Adipose tissue (tissue), 3 donors: ENCODE results near the gene UBALD2. TPM values are rescaled to one million over a fixed set of nuclear protein-coding genes. Genes with fewer than 3 reads are reported as not detected.
"Not testable (repeated sequence)": the region's sequence is repeated elsewhere in the genome, so short reads cannot be mapped to it uniquely, and the experiment has no call there.

Experiments used
- H3K27ac ChIP-seq: one replicate; pipeline ENCODE4 v1.5.1; 2013; ENCODE audit warnings: low read depth, low read length
- WGBS, 3 donors: extraction: QIAGEN DNeasy Blood & Tissue Kit; methylation state at CpG; one replicate each; pipeline ENCODE4 v1.1.7; 2013; 5-methylcytosine and 5-hydroxymethylcytosine counted together
- polyA plus RNA-seq, 3 donors: library from polyadenylated mRNA; stranded (reverse); fragments of 200-250 nt; gene quantifications; one replicate each; pipeline ENCODE4 v1.2.3, GENCODE V29; 2013
- donor health status: healthy with polysubstance abuse.
- donor health status: Bipolar disorder and iron deficiency.
- donor health status: healthy.

Gene UBALD2
- polyA plus RNA-seq, 3 donors, result 14.4 to 43.7 (median 40.1) TPM

- H3K27ac ChIP-seq, result no peak overlapping the region
- 94 to 96% (median 95%) methylated on average over 15 of the region's 15 CpGs for WGBS, 3 donors
These were observed 23.4 kb upstream of the UBALD2 start for GRCh38 chr17:76241691-76242255.

- 52 to 84% (median 54%) methylated on average over 12 of the region's 12 CpGs for WGBS, 3 donors
- no peak overlapping the region for H3K27ac ChIP-seq
These were observed 21.1 kb upstream of the UBALD2 start for GRCh38 chr17:76243826-76244679.

- WGBS, 3 donors, result 94 to 95% (median 94%) methylated on average over 8 of the region's 8 CpGs
- H3K27ac ChIP-seq, result not testable (repeated sequence)
These were observed 20.4 kb upstream of the UBALD2 start for GRCh38 chr17:76244721-76245120.

- WGBS, 3 donors, result 66 to 77% (median 68%) methylated on average over 7 of the region's 7 CpGs
- no peak overlapping the region for H3K27ac ChIP-seq
These were observed 18.8 kb upstream of the UBALD2 start for GRCh38 chr17:76246080-76247066.

GRCh38 chr17:76247304-76247703, 17.8 kb upstream of the UBALD2 start:
- 89 to 95% (median 93%) methylated on average over 8 of the region's 8 CpGs for WGBS, 3 donors
- no peak overlapping the region for H3K27ac ChIP-seq

GRCh38 chr17:76248013-76248782, 16.9 kb upstream of the UBALD2 start:
- H3K27ac ChIP-seq, result no peak overlapping the region
- 67 to 74% (median 73%) methylated on average over 11 of the region's 11 CpGs for WGBS, 3 donors

GRCh38 chr17:76250141-76250540, 15.0 kb upstream of the UBALD2 start:
- H3K27ac ChIP-seq, result no peak overlapping the region
- WGBS, 3 donors, result 85 to 92% (median 91%) methylated on average over 6 of the region's 6 CpGs

GRCh38 chr17:76251478-76252039, 13.6 kb upstream of the UBALD2 start:
- H3K27ac ChIP-seq, result peak overlapping the region; percentile 85
- WGBS, 3 donors, result 77 to 79% (median 77%) methylated on average over 8 of the region's 8 CpGs

- peak overlapping the region; percentile 90 for H3K27ac ChIP-seq
- WGBS, 3 donors, result 28 to 52% (median 33%) methylated on average over 11 of the region's 11 CpGs
These were observed 12.9 kb upstream of the UBALD2 start for GRCh38 chr17:76252040-76252954.

GRCh38 chr17:76252967-76253766, 12.0 kb upstream of the UBALD2 start:
- H3K27ac ChIP-seq, result not testable (repeated sequence)
- WGBS, 3 donors, result 83 to 92% (median 86%) methylated on average over 23 of the region's 23 CpGs

- WGBS, 3 donors, result 92 to 95% (median 93%) methylated on average over 7 of the region's 7 CpGs
These were observed 11.3 kb upstream of the UBALD2 start for GRCh38 chr17:76253841-76254240.

GRCh38 chr17:76254275-76254674, 10.9 kb upstream of the UBALD2 start:
- WGBS, 3 donors, result 82 to 93% (median 88%) methylated on average over 5 of the region's 5 CpGs
- H3K27ac ChIP-seq, result no peak overlapping the region

More at GRCh38 chr17:76253841-76254240, 11.3 kb upstream of the UBALD2 start:
- H3K27ac ChIP-seq, result no peak overlapping the region

- WGBS, 3 donors, result 74 to 81% (median 77%) methylated on average over 6 of the region's 6 CpGs
- no peak overlapping the region for H3K27ac ChIP-seq
These were observed 9.2 kb upstream of the UBALD2 start for GRCh38 chr17:76255801-76256429.

- 74 to 89% (median 76%) methylated on average over 19 of the region's 19 CpGs for WGBS, 3 donors
- H3K27ac ChIP-seq, result not testable (repeated sequence)
These were observed 8.6 kb upstream of the UBALD2 start for GRCh38 chr17:76256430-76257050.

- H3K27ac ChIP-seq, result no peak overlapping the region
- WGBS, 3 donors, result 92 to 95% (median 92%) methylated on average over 7 of the region's 7 CpGs
These were observed 4.9 kb upstream of the UBALD2 start for GRCh38 chr17:76260220-76260619.
